ENCODE results near the gene F11. TPM values are rescaled to one million over a fixed set of nuclear protein-coding genes. Genes with fewer than 3 reads are reported as not detected.
"Not testable (repeated sequence)": the region's sequence is repeated elsewhere in the genome, so short reads cannot be mapped to it uniquely, and the experiment has no call there.

Gene F11
- total RNA-seq = not detected

DNA sequence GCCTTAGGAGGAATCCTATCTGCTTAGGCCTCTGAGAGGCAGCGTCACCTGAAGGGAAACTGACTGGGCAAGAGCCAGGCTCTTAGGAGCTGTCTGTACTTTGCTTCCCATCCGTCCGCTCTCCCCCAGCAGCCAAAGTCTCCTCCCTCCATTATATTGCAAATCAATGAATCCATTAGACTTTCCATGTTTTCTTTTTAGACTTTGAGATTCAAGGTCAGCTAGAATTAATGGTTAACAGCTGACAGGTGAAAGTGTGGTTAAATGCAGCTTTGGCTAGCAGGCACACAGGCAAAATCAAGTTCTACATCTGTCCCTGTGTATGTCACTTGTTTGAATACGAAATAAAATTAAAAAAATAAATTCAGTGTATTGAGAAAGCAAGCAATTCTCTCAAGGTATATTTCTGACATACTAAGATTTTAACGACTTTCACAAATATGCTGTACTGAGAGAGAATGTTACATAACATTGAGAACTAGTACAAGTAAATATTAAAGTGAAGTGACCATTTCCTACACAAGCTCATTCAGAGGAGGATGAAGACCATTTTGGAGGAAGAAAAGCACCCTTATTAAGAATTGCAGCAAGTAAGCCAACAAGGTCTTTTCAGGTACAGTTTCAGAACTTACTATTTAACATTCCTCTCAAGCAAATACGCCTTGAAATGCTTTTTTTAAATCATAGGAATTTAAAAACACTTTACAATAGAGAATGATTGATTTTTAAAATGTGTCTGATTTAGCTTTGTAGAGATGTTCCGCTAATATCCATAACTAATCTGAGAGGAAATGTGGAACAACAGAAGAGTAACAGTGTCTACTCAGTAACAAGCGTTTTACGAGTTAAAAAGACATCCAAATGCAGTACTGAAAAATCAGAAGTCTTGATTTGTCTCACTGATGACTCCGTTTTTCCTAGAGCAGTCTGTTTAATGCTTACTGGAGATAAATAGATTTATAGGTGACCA lies at the start of gene F11:
Gene F11 (plus strand): TSS at position 507 of the 970 bp plus-strand sequence. CDS start 948 bp downstream, outside the sequence.
- ATAC-seq = no peak

DNA sequence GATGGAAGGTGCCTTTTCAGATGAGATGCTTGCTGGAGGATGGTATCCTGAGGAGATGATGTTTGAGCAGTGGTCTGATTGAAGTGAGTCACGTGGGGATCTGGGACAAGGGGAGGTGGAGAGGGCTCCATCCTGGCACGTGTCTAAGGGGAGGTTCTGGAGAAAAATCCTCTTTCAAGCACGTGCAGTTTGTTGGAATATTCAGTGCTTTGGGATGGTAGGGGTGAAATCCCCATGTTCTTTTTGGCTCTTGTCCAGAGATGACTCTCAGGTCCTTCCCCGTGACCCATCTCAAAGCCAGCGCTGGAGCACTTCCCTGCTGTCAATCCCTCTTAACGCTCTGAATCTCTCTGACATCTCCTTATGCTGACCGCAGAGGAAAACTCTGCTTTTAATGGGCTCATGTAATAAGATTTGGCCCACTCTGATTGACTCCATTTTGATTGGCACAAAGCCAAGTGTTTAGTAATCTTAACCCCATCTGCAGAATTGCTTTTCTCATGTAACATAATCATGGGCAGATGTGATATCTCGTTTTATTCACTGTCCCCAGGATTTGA lies 49.4 kb upstream of the F11 start:
- ATAC-seq = no peak

DNA sequence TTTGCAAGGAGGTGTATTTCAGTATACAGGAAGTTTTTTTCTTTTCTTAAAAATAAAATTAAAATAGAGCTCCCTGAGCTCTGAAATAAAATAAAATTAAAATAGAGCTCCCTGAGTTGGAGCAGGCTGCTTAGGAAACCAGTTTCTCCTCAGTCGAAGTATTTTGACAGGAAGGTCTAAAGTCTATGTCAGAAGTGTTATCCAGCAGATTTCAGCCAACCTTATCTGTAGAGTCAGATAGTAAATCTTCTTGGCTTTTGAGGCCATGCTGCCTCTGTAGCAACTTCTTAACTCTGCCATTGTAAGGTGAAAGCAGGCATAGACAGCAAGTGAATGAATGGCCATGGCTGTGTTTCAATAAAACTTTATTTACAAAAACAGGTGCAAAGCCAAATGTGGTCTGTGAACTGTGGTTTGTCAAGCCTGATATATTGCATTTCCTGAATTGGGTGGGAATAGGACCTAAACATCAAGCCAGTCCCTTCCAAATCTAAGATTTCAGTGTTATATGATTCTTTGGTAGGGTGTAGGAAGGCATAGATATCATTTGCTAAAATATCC lies 48.2 kb upstream of the F11 start:
- no peak for ATAC-seq

DNA sequence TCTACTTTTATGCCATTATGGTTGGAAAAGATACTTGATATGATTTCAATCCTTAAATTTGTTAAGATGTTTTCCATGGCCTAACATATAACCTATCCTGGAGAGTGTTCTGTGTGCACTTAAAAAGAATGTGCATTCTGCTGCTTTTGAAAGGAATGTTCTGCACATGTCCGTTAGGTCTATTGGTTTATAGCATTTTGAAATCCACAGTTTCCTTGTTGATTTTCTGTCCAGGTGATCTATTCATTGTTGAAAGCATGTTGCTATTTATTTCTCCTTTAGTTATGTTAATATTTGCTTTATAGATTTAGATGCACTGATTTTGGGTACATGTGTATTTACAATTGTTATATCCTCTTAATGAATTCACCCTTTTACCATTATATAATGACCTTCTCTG lies 44.4 kb upstream of the F11 start:
- no peak for ATAC-seq

DNA sequence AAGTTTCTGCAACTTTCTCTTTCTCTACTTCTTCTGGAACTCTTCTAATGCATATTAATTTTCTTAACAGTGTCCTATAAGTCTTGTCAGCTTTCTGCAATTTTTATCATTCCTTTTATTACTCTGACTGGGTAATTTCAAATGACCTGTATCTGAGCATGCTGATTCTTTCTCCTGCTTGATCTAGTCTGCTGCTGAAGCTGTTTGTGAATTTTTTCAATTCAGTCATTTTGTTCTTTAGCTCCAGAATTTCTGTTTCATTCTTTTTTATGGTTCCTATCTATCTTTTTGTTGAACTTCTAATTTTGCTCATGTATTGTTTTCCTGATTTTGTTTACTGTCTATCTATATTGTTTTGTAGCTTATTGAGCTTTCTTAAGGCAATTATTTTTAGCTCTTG lies 40.1 kb upstream of the F11 start:
- no peak for ATAC-seq

DNA sequence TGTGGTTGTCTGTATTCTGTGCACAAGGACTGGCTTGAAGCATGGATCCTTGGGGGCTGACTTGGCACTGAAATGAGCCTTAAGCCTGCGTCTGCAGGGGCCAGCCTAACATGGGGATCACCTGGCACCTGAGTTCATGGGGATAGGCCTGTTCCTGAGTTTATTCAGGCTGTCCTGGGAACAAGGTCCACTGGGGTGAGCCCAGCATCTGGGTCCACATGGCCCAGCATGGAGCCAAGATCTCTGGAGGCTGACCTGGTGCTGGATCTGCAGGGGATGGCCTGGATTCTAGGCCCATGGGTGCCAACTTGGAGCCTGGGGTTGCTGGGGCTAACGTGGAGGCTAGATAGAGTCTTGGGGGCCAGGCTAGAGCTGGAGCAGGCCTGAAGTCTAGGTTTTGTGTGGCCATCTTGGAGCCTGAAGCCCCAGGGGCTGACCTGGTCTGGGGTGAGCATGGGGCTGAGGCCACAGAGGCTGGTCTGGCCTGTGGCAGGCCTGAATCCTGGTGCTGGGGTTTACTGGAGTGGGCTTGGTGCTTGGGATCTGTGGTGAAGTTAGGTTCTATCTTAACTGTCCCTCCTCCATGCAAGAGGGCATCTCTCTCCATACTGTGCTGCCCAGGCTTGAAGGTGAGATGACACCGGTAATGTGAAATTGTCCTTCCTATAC lies 39.3 kb upstream of the F11 start:
- no peak for ATAC-seq

DNA sequence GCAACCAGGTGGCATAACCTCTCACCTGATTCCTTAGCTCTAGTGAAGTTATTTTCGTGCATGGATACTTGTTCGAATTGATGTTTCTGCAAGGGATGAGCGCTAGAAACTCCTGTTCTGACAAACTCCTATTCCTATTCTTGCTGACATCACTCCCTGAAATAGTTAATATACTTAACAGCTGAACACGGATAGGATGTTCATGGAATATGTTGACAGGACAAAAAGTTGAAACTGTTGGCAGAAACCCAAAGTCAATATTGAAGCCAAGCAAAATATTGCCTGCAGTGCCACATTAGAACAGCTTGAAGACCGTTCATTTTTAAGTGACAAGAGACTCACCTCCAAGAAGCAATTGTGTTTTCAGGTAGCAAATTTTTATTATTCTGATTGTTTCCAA lies 38.8 kb upstream of the F11 start, which contains the start of gene KLKB1:
Gene KLKB1 (plus strand): TSS at position 287 of the 400 bp plus-strand sequence. CDS start 689 bp downstream, outside the sequence.
- ATAC-seq = no peak

DNA sequence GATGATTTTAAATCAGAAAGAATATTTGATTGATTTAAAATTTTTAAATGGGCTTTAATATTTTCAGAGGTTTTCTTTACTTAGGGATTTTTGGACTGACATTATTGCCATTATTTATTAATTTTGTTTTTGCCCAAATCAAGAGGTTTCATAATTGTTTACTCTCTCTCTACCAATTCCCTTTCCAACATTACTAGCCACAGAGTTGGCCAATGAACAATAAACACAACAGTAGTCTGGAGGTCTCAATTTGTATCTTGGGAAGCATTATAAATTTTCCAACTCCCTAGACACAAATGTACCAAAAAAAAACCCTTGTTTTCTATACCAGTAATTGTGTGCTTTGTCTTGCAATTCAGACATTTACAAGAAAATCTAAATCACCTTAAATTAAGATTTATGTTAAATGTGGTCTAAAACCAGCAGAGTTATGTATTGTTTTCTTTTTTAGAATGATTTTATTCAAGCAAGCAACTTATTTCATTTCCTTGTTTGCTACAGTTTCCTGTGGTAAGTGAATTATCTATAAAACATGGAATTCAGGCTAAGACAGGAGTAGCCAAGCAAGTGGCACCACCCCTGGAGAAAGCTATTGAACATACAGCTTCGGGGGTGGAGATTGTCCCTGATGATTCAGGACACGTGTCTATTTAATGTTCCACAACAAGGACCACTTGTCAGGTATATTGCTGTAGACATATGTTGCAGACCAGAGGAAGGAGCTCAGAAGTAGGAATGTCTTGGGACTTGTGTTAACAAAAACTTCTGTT lies 38.1 kb upstream of the F11 start:
- ATAC-seq = no peak

DNA sequence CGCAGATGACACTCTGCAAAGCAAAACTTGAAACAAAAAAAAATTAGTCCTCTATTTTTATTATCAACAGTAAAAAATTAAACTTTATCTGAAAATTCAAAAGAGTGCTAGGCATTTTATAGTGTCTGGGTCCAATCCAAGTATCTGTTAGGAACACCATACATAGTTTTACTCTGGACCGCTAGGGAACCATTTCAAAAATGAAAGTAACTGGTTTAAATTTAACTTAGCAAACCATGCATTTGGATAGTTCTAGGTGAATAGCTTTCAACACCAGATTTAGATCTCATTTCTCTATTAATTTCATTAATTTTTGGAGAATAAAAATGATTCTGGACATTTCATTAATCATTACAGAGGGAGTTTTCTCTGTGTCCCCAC lies 37.5 kb upstream of the F11 start:
- ATAC-seq = no peak

DNA sequence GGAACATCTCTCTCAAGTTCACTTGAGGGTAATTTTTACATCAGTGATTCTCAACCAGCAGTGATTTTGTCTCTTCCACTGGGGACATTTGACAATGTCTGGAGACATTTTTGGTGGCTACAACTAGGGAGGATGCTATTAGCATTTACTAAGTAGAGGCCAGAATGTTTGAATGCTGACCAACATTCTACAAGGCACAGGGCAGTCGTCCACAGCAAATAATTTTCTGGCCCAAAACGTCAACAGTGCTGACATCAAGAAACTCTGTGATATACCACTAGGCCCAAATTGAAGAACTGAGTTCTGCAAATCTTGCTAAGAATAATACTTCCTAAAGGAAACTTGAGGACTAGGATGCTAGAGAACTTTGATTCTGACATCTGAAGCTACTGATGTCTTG lies 31.6 kb upstream of the F11 start:
- ATAC-seq = no peak

DNA sequence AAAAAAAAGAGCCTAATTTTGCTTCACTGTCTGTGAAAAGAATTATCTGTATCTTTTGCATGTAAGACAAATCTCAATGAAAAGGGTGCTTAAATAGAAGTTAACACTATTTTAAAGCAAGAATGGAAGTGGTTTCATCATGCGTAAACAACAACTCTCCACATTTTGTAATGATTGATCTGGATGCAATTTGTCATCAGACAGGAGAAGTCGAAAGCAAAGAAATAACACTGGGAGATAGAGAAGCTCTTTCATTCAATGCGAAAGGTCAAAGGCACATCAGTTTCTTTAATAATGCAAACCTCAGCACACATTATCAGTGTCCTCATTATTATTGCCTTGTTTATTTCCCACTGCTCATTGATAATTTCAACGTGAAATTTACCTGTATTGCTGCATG lies 29.9 kb upstream of the F11 start:
- ATAC-seq = no peak

DNA sequence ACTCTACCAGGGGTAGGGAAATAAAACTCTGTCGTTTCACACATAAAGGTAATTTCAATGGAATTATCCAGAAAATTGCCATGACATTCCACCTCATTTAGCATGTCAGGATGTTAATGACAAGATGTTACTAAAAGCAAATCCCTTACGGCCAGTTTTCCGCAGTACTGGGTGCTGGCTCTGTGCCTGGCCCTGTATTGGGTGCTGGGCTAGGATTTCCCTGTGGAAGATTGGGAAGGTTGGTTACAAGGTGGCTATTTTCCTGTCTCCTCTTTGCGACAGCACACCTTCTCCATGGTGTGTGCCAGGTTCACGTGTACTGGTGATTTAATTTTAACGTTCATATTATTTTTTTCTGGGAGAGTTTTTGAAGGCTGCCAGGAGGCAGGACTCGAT lies 25.5 kb upstream of the F11 start:
- ATAC-seq = no peak

DNA sequence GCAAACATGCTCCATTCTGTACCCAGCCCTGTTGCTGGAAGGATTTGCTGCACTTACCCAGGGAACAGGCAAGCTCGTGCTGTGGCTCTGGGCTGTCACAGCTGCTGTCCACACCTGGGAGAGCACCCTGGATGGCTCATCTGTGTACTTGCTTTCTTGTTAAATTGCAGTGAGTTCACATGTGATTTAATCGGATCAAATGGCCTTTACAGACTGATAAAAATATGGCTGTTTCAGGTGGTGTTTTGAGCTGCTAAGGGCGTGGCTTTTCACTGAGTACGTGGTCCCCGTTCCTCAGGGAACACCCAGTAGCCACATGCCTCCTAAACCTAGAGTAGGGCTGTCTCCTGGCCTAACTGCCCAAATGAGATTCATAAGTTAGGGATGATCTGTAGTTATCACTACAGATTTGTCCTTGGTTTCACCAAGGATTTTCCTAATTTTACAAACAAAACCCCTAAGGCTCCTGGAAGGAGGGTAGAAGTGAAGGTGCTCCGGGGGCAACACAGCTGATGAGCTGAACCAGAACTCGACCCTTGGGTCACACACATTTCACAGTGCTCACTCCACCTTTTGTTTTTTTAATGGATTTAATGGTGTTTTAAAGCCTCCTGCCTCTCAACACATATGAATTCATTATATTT lies 25.0 kb upstream of the F11 start:
- no peak for ATAC-seq

DNA sequence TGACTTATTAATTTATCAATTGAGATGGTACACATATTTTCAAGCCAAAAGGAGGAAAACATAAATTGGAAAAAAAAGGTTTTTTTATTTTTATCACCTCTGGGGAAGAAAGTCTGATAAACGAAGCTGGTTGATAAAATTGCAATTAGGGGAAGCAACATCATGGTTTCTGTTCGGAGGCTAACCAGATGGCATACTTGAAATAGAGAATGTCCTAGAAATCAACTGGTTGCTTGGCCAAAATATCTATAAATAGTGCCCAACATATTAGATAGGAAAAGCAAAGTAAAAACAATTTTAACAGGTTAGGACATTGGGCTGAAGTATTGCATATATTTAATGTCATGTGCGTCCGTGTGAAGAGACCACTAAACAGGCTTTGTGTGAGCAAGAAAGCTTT lies 24.4 kb upstream of the F11 start:
- ATAC-seq = no peak

DNA sequence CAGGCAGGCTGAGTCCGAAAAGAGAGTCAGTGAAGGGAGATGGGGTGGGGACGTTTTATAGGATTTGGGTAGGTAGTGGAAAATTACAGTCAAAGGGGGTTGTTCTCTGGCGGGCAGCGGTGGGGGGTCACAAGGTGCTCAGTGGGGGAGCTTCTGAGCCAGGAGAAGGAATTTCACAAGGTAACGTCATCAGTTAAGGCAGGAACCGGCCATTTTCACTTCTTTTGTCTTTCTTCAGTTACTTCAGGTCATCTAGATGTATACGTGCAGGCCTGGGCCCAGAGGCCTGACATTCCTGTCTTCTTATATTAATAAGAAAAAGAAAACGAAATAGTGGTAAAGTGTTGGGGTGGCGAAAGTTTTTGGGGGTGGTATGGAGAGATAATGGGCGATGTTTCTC lies 24.0 kb upstream of the F11 start:
- not testable (repeated sequence) for ATAC-seq

DNA sequence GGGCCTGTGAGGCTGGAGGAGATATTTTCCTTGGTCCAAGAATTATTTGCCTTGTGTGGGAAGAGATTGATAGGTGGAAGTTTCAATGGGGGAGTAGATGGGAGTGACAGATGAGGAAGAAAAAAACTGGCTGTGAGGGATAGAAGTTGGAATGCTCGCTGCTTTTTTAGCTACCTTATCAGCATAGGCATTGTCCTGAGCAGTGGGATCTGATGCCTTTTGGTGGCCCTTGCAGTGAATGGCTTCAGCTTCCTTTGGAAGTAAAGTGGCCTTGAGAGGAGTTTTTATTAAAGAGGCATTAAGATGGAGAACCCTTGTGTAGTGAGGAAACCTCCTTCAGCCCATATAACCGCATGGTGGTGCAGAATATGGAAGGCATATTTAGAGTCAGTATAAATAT lies 22.7 kb upstream of the F11 start:
- no peak for ATAC-seq

DNA sequence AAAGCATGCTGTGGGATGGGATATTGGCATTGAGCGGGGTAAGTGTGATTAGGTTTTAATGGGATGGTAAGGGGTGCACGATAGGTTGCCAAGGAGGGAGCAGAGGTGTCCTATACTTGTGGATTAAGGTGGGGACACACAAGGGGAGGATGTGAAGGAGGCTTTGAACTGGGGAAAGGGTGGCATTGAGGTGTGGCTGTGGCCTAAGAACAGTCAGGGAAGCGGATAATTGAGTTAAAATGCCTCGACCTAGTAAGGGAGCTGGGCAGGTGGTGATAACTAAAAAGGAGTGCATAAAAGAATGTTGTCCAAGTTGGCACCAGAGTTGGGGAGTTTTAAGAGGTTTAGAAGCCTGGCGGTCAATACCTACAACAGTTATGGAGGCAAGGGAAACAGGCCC lies 21.2 kb upstream of the F11 start:
- ATAC-seq = no peak

DNA sequence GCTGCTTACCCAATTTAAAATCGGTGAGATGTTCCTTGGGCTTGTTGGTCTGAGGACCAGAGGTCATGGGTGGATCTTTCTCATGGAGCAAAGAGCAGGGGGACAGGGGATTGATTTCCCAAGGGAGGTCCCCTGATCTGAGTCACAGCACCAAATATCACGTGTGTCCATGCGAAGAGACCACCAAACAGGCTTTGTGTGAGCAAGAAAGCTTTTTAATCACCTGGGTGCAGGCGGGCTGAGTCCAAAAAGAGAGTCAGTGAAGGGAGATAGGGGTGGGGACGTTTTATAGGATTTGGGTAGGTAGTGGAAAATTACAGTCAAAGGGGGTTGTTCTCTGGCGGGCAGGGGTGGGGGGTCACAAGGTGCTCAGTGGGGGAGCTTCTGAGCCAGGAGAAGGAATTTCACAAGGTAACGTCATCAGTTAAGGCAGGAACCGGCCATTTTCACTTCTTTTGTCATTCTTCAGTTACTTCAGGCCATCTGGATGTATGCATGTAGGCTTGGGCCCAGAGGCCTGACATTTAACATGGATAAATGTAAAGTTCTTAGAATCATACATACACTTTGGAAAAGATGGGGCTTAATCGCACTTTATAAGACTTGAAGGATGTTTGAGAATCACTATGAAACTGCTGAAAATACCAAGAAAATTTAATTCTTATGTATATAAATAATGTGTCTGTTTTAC lies 18.8 kb upstream of the F11 start:
- ATAC-seq = not testable (repeated sequence)

DNA sequence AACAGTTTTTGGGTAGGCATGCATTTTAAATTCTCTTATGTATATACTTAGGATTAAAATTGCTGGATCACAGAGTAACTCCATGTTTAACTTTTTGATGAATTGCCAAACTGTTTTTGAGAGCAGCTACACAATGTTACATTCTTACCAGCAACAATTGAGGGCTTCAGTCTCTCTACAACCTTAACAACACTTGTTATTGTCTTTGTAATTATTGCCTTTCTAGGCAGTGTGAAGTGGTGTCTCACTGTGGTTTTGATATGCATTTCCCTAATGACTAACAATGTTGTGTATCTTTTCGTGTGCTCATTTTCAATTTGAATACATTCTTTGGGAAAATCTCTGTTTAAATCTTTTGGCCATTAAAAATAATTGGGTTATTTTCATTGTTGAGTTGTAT lies 17.3 kb upstream of the F11 start:
- no peak for ATAC-seq

DNA sequence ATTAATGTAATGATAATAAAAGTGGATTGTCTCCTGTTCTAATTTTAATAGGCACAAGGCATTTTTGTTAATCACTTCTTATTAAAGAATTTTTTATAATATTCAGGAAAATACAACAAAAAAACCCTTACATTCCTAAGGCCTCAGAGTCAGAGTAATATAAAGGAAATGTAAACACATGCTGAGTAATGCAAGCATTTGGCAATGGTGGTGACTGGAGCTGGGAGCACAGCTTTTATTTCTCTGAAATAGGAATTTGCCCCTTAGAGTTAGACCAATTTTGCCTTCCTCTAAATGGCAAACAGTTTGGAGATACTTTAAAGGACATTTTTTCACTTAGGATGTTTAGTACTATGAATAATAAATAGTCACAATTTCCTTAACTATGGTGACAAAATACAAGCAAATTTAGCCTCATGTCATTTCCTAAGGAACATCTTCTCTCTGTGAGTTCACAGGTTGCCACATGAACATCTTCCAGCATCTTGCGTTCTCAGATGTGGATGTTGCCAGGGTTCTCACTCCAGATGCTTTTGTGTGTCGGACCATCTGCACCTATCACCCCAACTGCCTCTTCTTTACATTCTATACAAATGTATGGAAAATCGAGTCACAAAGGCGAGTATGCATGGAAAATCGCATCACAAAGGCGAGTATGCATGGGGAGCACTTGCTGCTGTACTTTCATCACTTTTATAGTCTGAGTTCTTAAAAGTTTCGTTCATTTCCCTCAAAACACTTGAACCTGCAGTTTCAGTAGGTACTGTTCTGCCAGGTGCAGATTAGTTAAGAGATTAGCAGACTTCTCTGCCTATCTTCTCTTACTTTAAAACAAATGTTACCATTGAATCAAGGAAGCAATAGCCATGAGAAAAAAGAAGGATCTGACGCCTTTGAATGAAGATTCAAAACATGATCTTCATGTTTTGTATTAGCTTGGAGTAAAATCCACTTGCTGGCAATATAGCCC lies 15.9 kb upstream of the F11 start:
- ATAC-seq = no peak

All from esophagus mucosa (tissue), 1 donor.